ENCODE measurements around the gene RAB10. TPM values are rescaled to one million over a fixed set of nuclear protein-coding genes. Genes with fewer than 3 reads are reported as not detected.

Gene RAB10
- total RNA-seq, 2 donors from 2014 or later = 115 to 121 TPM

- no peak overlapping the region for H3K4me3 Mint-ChIP-seq
- Histone ChIP-seq H3K9me3 (ENCODE audit: control insufficient read depth, low read length) (no peaks in the 10 kb centered on the region), H3K36me3 (ENCODE audit: control insufficient read depth, insufficient read depth, low read length) (no peaks in the 10 kb centered on the region), H3K27me3 (ENCODE audit: control insufficient read depth, insufficient read depth, low read length, poor library complexity, severe bottlenecking) (peaks cover 10% of the 10 kb centered on the region), H3K27ac (ENCODE audit: low read depth, low read length) (no peak overlapping the region), H3K9ac (ENCODE audit: extremely low read depth, low read length, poor library complexity, severe bottlenecking) (no peak overlapping the region), H3K4me1 (ENCODE audit: control insufficient read depth, insufficient read depth, low read length) (no peaks in the 10 kb centered on the region), H3K4me3 (ENCODE audit: low read length) (no peak overlapping the region)
- TF ChIP-seq, protein P1, sequence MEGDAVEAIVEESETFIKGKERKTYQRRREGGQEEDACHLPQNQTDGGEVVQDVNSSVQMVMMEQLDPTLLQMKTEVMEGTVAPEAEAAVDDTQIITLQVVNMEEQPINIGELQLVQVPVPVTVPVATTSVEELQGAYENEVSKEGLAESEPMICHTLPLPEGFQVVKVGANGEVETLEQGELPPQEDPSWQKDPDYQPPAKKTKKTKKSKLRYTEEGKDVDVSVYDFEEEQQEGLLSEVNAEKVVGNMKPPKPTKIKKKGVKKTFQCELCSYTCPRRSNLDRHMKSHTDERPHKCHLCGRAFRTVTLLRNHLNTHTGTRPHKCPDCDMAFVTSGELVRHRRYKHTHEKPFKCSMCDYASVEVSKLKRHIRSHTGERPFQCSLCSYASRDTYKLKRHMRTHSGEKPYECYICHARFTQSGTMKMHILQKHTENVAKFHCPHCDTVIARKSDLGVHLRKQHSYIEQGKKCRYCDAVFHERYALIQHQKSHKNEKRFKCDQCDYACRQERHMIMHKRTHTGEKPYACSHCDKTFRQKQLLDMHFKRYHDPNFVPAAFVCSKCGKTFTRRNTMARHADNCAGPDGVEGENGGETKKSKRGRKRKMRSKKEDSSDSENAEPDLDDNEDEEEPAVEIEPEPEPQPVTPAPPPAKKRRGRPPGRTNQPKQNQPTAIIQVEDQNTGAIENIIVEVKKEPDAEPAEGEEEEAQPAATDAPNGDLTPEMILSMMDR (conservative IDR thresholded peaks at IDR 0.05) = no peak
- DNase-seq = peak; percentile 29
- 82 to 90% methylated on average over 2 to 4 of the region's 4 CpGs for WGBS, 2 experiments (ENCODE audit: insufficient coverage in 1 of 2, insufficient read length in 1 of 2)
- peaks cover 26% of the 10 kb centered on the region for H3K27me3 Mint-ChIP-seq (ENCODE audit: insufficient read depth)
- H3K9me3 Mint-ChIP-seq = peaks cover 2% of the 10 kb centered on the region
- no peak overlapping the region for H3K27ac Mint-ChIP-seq
- H3K36me3 Mint-ChIP-seq (ENCODE audit: low read depth) = no peaks in the 10 kb centered on the region
- no peaks in the 10 kb centered on the region for H3K4me1 Mint-ChIP-seq
Observed at GRCh38 chr2:26168785-26169184, 134.9 kb downstream of the RAB10 start.

DNA sequence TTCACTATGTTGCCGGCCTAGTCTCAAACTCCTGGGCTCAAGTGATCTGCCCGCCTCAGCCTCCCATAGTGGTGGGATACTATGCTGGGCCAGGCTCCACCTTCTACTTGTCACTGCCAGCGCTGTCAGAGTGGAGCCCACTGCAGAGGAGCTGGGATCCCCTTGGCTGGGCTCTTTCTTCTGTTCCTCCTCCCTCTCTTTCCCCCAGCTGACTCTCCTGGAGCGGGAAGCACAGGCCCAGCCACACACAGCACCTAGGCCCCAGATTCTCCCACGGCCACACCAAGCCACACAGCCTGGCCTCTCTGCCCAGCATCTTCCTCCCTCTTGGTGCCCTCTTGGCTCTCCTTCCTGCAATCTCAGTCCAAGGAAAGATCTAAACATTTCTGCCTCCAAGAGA is 135.3 kb downstream of the RAB10 start:
- Histone ChIP-seq H3K9ac (ENCODE audit: extremely low read depth, low read length, poor library complexity, severe bottlenecking) (no peak overlapping the region), H3K36me3 (ENCODE audit: control insufficient read depth, insufficient read depth, low read length) (no peaks in the 10 kb centered on the region), H3K9me3 (ENCODE audit: control insufficient read depth, low read length) (no peaks in the 10 kb centered on the region), H3K27me3 (ENCODE audit: control insufficient read depth, insufficient read depth, low read length, poor library complexity, severe bottlenecking) (peaks cover 14% of the 10 kb centered on the region), H3K4me1 (ENCODE audit: control insufficient read depth, insufficient read depth, low read length) (no peaks in the 10 kb centered on the region), H3K27ac (ENCODE audit: low read depth, low read length) (no peak overlapping the region), H3K4me3 (ENCODE audit: low read length) (no peak overlapping the region)
- peak; percentile 40 for DNase-seq
- 96% methylated on average over 5 of the region's 5 CpGs; no CpG with 5 or more reads in 1 of the 2 experiments for WGBS, 2 experiments (ENCODE audit: insufficient coverage in 1 of 2, insufficient read length in 1 of 2)
- Mint-ChIP-seq H3K27ac (no peak overlapping the region), H3K4me1 (peaks cover under 1% of the 10 kb centered on the region), H3K27me3 (ENCODE audit: insufficient read depth) (peaks cover 31% of the 10 kb centered on the region), H3K9me3 (peaks cover 2% of the 10 kb centered on the region), H3K4me3 (no peak overlapping the region), H3K36me3 (ENCODE audit: low read depth) (no peaks in the 10 kb centered on the region)
- TF ChIP-seq, protein P1 (conservative IDR thresholded peaks at IDR 0.05) = no peak

DNA sequence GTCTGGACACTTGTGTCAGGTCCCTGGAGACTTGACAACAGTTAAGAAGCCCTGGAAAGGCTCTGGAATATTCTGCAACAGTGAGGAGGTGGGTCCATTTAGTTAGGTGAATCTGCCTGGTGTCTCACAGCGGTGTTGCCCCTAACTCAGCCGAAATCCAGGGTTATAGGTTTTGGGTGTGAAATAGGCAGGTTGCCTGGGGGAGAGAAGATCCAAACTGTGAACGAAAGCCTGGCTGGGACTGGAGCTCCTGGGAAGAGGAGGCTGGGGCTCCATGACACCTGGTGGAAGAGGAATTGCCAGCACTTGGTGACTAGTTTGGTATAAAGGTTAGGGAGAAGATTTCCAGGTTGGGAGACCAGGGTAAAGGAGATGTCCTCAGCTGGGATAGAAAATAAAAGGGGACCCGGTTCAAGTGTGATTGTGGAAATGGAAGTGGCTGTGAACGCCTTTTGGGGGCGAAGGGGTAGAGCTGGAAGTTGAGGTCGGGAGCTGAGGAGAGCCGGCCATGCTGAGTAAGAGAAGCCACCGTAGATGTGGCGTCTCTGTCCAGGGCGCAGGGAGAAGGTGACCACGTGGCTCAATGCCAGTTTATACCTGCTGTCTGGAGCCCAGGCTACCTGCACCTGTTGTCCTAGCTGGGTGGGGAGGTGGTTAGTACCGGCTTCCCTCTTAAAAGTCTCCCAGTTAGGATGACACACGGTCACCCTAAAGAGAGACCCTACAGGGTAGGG is 136.0 kb downstream of the RAB10 start:
- Mint-ChIP-seq H3K27ac (no peak overlapping the region), H3K27me3 (ENCODE audit: insufficient read depth) (peaks cover 37% of the 10 kb centered on the region), H3K4me1 (peaks cover 3% of the 10 kb centered on the region), H3K36me3 (ENCODE audit: low read depth) (no peaks in the 10 kb centered on the region), H3K9me3 (peaks cover 2% of the 10 kb centered on the region), H3K4me3 (no peak overlapping the region)
- Histone ChIP-seq H3K27me3 (ENCODE audit: control insufficient read depth, insufficient read depth, low read length, poor library complexity, severe bottlenecking) (peaks cover 20% of the 10 kb centered on the region), H3K9ac (ENCODE audit: extremely low read depth, low read length, poor library complexity, severe bottlenecking) (no peak overlapping the region), H3K9me3 (ENCODE audit: control insufficient read depth, low read length) (no peaks in the 10 kb centered on the region), H3K4me3 (ENCODE audit: low read length) (no peak overlapping the region), H3K4me1 (ENCODE audit: control insufficient read depth, insufficient read depth, low read length) (no peaks in the 10 kb centered on the region), H3K36me3 (ENCODE audit: control insufficient read depth, insufficient read depth, low read length) (no peaks in the 10 kb centered on the region), H3K27ac (ENCODE audit: low read depth, low read length) (no peak overlapping the region)
- TF ChIP-seq, protein P1 (conservative IDR thresholded peaks at IDR 0.05) = no peak
- 83 to 86% methylated on average over 6 to 13 of the region's 14 CpGs for WGBS, 2 experiments (ENCODE audit: insufficient coverage in 1 of 2, insufficient read length in 1 of 2)
- peak; percentile 45 for DNase-seq
